ENCODE results near the gene KANK2.
A peak's percentile ranks its signal among the peaks of the same experiment; 100 is the strongest.
"Not testable (repeated sequence)": the region's sequence is repeated elsewhere in the genome, so short reads cannot be mapped to it uniquely, and the experiment has no call there.

KANK2 gene

GRCh38 chr19:11137542-11138384, 59.6 kb downstream of the KANK2 start:
- DNase-seq, result peak; percentile 35 to 57 (median 46)

GRCh38 chr19:11136400-11137101, 60.8 kb downstream of the KANK2 start:
- no peak for DNase-seq

GRCh38 chr19:11131471-11131870, 65.9 kb downstream of the KANK2 start:
- DNase-seq, result no peak

- DNase-seq, result peak; percentile 19 to 73 (median 59)
These were observed 66.4 kb downstream of the KANK2 start for GRCh38 chr19:11130824-11131455.

- DNase-seq, result no peak
These were observed 69.4 kb downstream of the KANK2 start for GRCh38 chr19:11127905-11128304.

- DNase-seq, result peak; percentile 31 to 76 (median 60)
These were observed 71.2 kb downstream of the KANK2 start for GRCh38 chr19:11125994-11126685.

- not testable (repeated sequence) for DNase-seq
These were observed 73.2 kb downstream of the KANK2 start for GRCh38 chr19:11124157-11124556.

GRCh38 chr19:11123114-11123513, 74.2 kb downstream of the KANK2 start:
- no peak for DNase-seq

GRCh38 chr19:11121963-11122362, 75.4 kb downstream of the KANK2 start:
- not testable (repeated sequence) for DNase-seq

- no peak for DNase-seq
These were observed 80.8 kb downstream of the KANK2 start for GRCh38 chr19:11116507-11116906.

- DNase-seq, result no peak
These were observed 81.4 kb downstream of the KANK2 start for GRCh38 chr19:11115895-11116446.

GRCh38 chr19:11115042-11115441, 82.3 kb downstream of the KANK2 start:
- no peak for DNase-seq
